KMS-11 (cell line): ENCODE data around the gene EFTUD2.

ENCODE experiments used
- H2AFZ ChIP-seq: fragments of 200-600 bp; sonication (generic); 2 replicates; pipeline ENCODE4 v1.6.1; 2016; ENCODE audit warnings: antibody characterized with exemption, mixed run types, low read depth
- H3K27ac ChIP-seq: fragments of 200-600 bp; sonication (generic); 2 replicates; pipeline ENCODE4 v1.6.1; 2016; ENCODE audit warnings: mild to moderate bottlenecking, mixed run types
- H3K27me3 ChIP-seq: fragments of 200-600 bp; sonication (generic); 2 replicates; pipeline ENCODE4 v1.6.1; 2017; ENCODE audit warnings: mild to moderate bottlenecking, low read depth, mixed run types, moderate library complexity; ENCODE audit not compliant: insufficient read depth
- H3K36me3 ChIP-seq: fragments of 200-600 bp; sonication (generic); 2 replicates; pipeline ENCODE4 v1.6.1; 2017; ENCODE audit warnings: mild to moderate bottlenecking, mixed run types; ENCODE audit not compliant: insufficient read depth
- H3K4me1 ChIP-seq: fragments of 200-600 bp; sonication (generic); 2 replicates; pipeline ENCODE4 v1.6.1; 2016; ENCODE audit warnings: mild to moderate bottlenecking, low read depth, mixed run types; ENCODE audit not compliant: poor library complexity, severe bottlenecking
- H3K4me2 ChIP-seq: fragments of 200-600 bp; sonication (generic); 2 replicates; pipeline ENCODE4 v1.7.0; 2016; ENCODE audit warnings: mild to moderate bottlenecking, mixed run types
- H3K4me3 ChIP-seq: fragments of 200-600 bp; sonication (generic); IDR thresholded peaks from 2 replicates; pipeline ENCODE4 v1.6.1; 2017; ENCODE audit warnings: low read depth, low read length, mixed read lengths; ENCODE audit not compliant: insufficient read depth
- H3K79me2 ChIP-seq: fragments of 200-600 bp; sonication (generic); 2 replicates; pipeline ENCODE4 v1.6.1; 2016; ENCODE audit warnings: low read depth, mixed run types; ENCODE audit not compliant: insufficient read depth
- H3K9ac ChIP-seq: fragments of 200-600 bp; sonication (generic); 2 replicates; pipeline ENCODE4 v1.6.1; 2016; ENCODE audit warnings: mild to moderate bottlenecking, mixed run types
- H4K20me1 ChIP-seq: fragments of 200-600 bp; sonication (generic); 2 replicates; pipeline ENCODE4 v1.6.1; 2016; ENCODE audit warnings: mild to moderate bottlenecking, mixed run types; ENCODE audit not compliant: insufficient read depth
- TF ChIP-seq, protein P1 (sequence below): fragments of 200-600 bp; sonication (generic); conservative IDR thresholded peaks from 2 replicates; pipeline ENCODE4 v1.6.1; 2017; ENCODE audit warnings: low read depth, mild to moderate bottlenecking, antibody characterized with exemption, low read length, moderate library complexity, mixed read lengths

The EFTUD2 gene

DNA sequence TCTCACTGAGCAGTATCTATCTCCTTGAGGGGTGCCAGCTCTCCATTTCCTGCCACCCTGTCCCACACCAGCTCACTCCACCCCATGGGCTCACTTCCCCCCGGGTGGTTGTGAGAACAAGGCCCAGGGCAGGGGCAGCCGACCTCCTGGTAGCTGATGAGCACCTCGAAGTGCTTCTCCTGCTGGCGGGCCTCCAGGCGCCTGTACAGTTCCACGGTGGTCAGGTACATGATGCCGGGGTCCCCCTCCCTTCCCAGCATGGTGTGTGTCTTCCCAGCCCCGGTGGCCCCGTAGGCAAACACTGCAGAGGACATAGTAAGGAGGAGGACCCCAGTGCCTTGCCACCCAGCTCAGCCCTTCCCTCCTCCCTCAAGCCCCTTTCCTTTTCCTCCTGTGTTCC is 35.9 kb upstream of the EFTUD2 start:
- no peak overlapping the region for H3K9ac ChIP-seq
- H3K27me3 ChIP-seq, result no peaks in the 10 kb centered on the region
- TF ChIP-seq, protein P1, sequence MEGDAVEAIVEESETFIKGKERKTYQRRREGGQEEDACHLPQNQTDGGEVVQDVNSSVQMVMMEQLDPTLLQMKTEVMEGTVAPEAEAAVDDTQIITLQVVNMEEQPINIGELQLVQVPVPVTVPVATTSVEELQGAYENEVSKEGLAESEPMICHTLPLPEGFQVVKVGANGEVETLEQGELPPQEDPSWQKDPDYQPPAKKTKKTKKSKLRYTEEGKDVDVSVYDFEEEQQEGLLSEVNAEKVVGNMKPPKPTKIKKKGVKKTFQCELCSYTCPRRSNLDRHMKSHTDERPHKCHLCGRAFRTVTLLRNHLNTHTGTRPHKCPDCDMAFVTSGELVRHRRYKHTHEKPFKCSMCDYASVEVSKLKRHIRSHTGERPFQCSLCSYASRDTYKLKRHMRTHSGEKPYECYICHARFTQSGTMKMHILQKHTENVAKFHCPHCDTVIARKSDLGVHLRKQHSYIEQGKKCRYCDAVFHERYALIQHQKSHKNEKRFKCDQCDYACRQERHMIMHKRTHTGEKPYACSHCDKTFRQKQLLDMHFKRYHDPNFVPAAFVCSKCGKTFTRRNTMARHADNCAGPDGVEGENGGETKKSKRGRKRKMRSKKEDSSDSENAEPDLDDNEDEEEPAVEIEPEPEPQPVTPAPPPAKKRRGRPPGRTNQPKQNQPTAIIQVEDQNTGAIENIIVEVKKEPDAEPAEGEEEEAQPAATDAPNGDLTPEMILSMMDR, result no peak
- H2AFZ ChIP-seq, result no peak overlapping the region
- no peaks in the 10 kb centered on the region for H4K20me1 ChIP-seq
- H3K4me2 ChIP-seq, result no peak overlapping the region
- H3K36me3 ChIP-seq, result peaks cover 8% of the 10 kb centered on the region
- no peak overlapping the region for H3K27ac ChIP-seq
- no peaks in the 10 kb centered on the region for H3K4me1 ChIP-seq
- peaks cover 23% of the 10 kb centered on the region for H3K79me2 ChIP-seq
- H3K4me3 ChIP-seq, result no peak overlapping the region

DNA sequence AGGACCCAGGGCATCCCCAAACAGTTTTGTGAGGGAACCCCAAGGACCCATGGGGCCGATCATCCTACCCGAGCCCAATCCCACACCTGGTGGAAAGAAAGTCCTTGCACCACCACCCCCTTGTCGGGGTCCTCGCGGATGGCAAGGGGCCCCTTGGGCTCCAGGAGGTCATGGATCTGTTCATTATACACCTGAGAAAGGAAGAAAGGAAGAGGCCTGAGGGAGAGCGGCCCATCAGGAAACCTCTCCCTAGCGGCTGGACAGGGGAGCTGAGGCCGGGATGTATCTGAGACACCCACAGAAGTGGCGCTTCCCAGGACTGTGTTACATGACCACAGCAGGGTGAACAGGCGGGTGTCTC is 35.5 kb upstream of the EFTUD2 start:
- Histone ChIP-seq H3K4me3 (no peak overlapping the region), H3K27ac (no peak overlapping the region), H3K79me2 (peaks cover 19% of the 10 kb centered on the region), H2AFZ (no peak overlapping the region), H4K20me1 (no peaks in the 10 kb centered on the region), H3K4me2 (no peak overlapping the region), H3K4me1 (no peaks in the 10 kb centered on the region), H3K9ac (no peak overlapping the region), H3K36me3 (peaks cover 8% of the 10 kb centered on the region), H3K27me3 (no peaks in the 10 kb centered on the region)
- TF ChIP-seq, protein P1, result no peak

DNA sequence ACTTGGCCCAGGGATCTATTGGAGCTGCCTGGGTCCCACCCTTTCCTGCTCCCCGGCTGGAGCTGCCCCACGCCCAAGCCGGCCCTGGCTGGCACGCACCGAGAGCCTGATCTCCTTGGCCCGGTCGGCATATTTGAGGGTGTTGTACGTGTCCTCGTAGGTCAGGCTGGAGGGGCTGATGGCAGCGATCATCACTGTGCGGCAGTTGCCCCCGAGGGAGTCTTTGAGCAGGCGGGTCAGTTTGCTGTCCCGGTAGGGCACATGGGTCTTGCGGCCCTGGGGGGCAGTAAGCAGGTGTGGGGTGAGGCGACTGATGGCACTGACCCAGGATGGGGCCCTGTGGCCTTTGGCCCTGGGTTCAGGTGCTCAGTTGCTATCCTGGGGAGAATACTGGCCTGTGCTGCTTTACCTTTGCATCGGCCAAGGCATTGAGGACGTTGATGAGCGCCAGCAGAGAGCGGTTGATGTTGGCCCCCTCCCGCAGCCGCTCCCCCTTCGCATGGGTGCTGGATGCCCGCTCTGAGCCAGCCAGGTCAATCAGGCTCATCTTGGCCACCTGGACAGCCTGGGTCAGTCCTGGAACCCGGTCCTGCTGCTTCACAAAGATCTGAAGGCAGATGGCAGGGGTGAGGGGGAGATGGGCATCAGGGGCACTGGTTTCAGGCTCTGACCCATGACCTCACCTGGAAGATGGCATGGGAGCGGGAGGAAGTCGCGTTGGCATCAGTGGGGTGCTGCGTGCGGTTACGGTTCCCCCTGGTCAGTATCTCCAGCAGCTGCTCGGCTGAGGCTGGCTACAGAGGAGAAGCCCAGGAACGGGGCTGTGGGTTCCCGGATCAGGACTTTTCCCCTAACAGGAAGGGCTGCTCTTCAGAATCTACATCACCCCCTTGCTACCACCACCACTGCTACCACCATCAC is 34.8 kb upstream of the EFTUD2 start:
- Histone ChIP-seq H3K9ac (no peak overlapping the region), H4K20me1 (no peaks in the 10 kb centered on the region), H3K4me2 (no peak overlapping the region), H3K27ac (no peak overlapping the region), H3K27me3 (no peaks in the 10 kb centered on the region), H3K4me1 (no peaks in the 10 kb centered on the region), H2AFZ (no peak overlapping the region), H3K36me3 (peaks cover 13% of the 10 kb centered on the region), H3K4me3 (no peak overlapping the region), H3K79me2 (peaks cover 13% of the 10 kb centered on the region)
- TF ChIP-seq, protein P1, result no peak

DNA sequence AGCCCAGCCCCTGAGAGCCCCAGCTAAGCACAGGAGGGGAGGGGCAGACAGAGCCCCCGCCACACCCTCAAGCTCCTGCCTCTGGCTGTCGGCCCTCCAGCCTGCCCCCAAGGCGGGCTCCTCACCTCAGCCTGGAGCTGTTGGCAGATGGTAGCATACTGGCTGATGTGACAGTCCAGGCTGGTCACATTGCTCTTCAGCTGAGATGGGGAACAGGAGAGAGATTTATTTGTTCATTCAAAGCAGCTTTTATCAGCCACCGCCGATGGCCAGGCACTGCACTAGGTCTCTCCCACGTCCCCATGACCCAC is 33.5 kb upstream of the EFTUD2 start:
- no peak overlapping the region for H3K9ac ChIP-seq
- TF ChIP-seq, protein P1, result no peak
- H3K27ac ChIP-seq, result no peak overlapping the region
- no peaks in the 10 kb centered on the region for H4K20me1 ChIP-seq
- peaks cover 3% of the 10 kb centered on the region; the same call in 1 of the 2 replicates for H3K79me2 ChIP-seq
- H3K27me3 ChIP-seq, result no peaks in the 10 kb centered on the region
- peaks cover 5% of the 10 kb centered on the region; the same call in 1 of the 2 replicates for H3K36me3 ChIP-seq
- no peak overlapping the region for H2AFZ ChIP-seq
- H3K4me2 ChIP-seq, result no peak overlapping the region
- H3K4me1 ChIP-seq, result no peaks in the 10 kb centered on the region
- no peak overlapping the region for H3K4me3 ChIP-seq
